ENCODE data around the gene ACTR8.

The ACTR8 gene

GRCh38 chr3:53833700-53834099 is 48.3 kb downstream of the ACTR8 start:
- TF ChIP-seq ZNF274 (IDR thresholded peaks at IDR 0.05; ENCODE audit: low read depth, low read length), result no peak
- H3K4me3 ChIP-seq (ENCODE audit: low read length), result no peak overlapping the region

- no peak overlapping the region for H3K4me3 ChIP-seq (ENCODE audit: low read length)
- TF ChIP-seq ZNF274 (IDR thresholded peaks at IDR 0.05; ENCODE audit: low read depth, low read length), result no peak
These were observed 48.8 kb downstream of the ACTR8 start for GRCh38 chr3:53833053-53833645.

DNA sequence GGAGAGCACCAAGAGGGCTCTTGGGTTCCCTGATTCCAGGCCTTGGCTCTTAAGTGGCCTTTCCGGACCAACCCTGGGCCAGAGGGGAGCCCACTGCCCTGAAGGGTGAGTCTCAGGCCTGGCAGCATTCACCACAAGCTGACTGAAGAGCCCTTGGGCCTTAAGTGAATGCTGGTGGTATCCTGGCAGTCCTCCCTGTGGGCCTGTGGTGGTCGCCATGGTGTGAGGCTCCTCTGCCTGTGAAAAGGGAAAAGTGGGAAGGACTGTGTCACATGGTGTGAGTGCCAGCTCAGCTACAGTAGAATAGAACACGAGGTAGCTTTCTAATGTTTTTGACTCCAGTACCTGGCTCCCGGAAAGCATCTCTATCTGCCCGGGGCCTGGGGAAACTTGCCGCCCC is 51.0 kb downstream of the ACTR8 start:
- no peak overlapping the region for H3K4me3 ChIP-seq (ENCODE audit: low read length)
- no peak for TF ChIP-seq ZNF274 (IDR thresholded peaks at IDR 0.05; ENCODE audit: low read depth, low read length)

DNA sequence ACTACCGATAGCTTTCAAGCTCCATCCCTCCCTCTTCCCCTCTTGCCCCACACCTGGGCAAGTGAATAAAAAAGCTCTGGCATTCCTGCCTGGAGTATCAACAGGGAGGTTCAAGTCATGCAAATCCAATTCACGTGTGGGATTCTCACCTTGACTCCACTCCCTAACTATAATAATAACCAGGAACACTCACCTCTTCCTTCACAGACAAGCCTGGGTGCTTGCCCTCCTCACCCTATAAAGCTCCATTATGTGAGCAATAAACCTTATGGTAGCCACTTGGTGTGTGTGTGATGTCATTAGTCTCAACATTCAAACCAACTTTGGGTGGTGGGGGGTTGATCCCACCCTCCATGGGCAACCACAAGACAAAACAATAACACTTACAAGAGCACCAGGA is 52.3 kb downstream of the ACTR8 start:
- no peak overlapping the region for H3K4me3 ChIP-seq (ENCODE audit: low read length)
- TF ChIP-seq ZNF274 (IDR thresholded peaks at IDR 0.05; ENCODE audit: low read depth, low read length), result no peak

GRCh38 chr3:53828581-53828980 is 53.4 kb downstream of the ACTR8 start:
- no peak overlapping the region for H3K4me3 ChIP-seq (ENCODE audit: low read length)
- no peak for TF ChIP-seq ZNF274 (IDR thresholded peaks at IDR 0.05; ENCODE audit: low read depth, low read length)

DNA sequence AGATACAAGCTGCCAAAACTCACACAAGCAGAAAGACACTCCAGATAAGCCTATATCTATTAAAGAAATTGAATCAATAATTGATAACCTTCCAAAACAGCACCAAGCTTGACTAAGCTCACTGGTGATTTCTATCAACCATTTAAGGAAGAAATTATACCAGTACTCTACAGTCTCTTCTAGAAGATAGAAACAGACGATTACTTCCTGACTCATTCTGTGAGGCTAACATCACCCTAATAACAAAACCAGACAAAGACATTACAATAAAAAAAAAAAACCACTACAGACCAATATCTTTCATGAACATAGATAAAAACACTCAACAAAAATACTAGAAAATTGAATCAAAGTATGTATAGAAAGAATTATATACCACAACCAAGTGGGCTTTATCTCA is 55.9 kb downstream of the ACTR8 start:
- no peak for TF ChIP-seq ZNF274 (IDR thresholded peaks at IDR 0.05; ENCODE audit: low read depth, low read length)
- no peak overlapping the region for H3K4me3 ChIP-seq (ENCODE audit: low read length)

GRCh38 chr3:53824795-53825194 is 57.2 kb downstream of the ACTR8 start:
- no peak overlapping the region for H3K4me3 ChIP-seq (ENCODE audit: low read length)
- TF ChIP-seq ZNF274 (IDR thresholded peaks at IDR 0.05; ENCODE audit: low read depth, low read length), result no peak

DNA sequence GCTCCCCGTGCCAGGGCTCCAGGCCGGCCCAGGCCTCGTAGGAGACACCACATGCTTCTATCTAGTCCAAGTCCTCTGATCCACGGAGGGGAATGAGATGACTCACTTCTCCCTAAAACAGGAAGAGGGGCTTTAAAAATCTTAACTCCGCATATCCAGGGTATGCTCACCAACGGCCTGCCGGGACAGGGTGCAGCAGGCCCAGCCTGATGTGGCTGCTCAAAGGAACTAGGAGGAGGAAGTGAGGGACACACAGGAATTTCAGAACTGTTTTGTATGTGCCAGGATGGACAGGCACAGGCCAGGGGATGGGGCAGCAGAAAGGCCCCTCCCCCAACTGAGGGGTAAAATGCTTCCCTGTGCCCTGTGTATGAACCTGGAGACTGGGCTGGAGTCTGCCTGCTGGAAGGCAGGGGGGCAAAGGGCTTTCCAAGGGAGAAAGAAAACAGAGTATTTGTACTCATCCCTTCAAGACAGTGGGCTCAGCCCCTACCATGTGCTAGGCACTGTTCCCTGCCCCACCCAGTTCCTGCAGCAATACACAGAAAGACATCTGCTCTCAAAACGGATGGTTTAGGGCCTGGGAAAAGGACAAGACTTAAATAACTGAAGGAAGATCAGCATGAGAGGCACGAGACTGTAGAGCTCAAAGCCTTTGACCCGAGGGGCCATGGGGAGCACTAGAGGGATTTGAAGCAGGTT is 57.8 kb downstream of the ACTR8 start:
- TF ChIP-seq ZNF274 (IDR thresholded peaks at IDR 0.05; ENCODE audit: low read depth, low read length), result no peak
- H3K4me3 ChIP-seq (ENCODE audit: low read length), result no peak overlapping the region

DNA sequence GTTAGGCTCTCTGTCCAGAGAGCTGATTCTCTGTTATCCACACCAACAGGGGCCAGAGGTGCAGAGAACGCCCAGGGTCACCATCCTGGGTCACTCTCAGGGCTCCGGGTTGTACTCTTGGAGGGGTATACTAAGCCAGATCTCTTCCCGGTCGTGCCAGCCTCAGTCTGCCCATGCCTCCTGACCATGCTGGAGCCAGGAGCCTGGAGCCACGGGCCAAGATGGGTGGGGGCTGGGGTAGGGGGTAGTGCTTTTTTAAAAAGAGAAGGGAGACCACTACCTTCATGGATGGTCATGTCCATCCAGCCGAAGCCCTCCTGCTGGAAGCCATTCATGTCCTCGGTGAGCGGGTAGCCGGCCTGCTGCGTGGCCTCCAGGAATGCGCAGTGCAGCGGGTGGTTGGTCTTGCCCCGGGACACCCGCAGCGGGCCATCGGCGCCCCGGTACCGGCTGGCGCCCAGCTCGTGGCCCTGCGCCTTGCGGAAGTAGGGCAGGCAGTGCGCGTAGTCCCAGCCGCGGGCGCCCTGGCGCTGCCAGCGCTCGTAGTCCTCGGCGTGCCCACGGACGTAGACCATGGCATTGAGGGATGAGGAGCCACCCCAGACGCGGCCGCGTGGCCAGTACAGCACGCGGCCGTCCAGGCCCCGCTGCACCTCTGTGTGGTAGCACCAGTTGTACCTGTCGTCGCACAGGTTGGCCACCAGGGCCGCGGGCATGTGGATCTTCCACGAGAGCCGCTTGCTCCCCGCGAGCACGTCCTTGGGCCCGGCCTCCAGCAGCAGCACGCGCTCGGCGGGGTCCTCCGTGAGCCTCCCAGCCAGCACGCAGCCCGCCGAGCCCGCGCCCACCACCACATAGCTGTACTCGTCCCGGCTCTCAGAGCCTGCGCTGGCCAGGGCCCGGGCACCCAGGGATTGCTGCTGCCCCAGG is 58.7 kb downstream of the ACTR8 start:
- H3K4me3 ChIP-seq (ENCODE audit: low read length), result no peak overlapping the region
- TF ChIP-seq ZNF274 (IDR thresholded peaks at IDR 0.05; ENCODE audit: low read depth, low read length), result no peak

- no peak overlapping the region for H3K4me3 ChIP-seq (ENCODE audit: low read length)
- TF ChIP-seq ZNF274 (IDR thresholded peaks at IDR 0.05; ENCODE audit: low read depth, low read length), result no peak
These were observed 59.6 kb downstream of the ACTR8 start for GRCh38 chr3:53822331-53822741.

GRCh38 chr3:53821631-53822121 is 60.3 kb downstream of the ACTR8 start:
- no peak overlapping the region for H3K4me3 ChIP-seq (ENCODE audit: low read length)
- no peak for TF ChIP-seq ZNF274 (IDR thresholded peaks at IDR 0.05; ENCODE audit: low read depth, low read length)

- no peak for TF ChIP-seq ZNF274 (IDR thresholded peaks at IDR 0.05; ENCODE audit: low read depth, low read length)
- H3K4me3 ChIP-seq (ENCODE audit: low read length), result no peak overlapping the region
These were observed 61.0 kb downstream of the ACTR8 start for GRCh38 chr3:53820756-53821580.

GRCh38 chr3:53820084-53820483 is 61.9 kb downstream of the ACTR8 start:
- no peak for TF ChIP-seq ZNF274 (IDR thresholded peaks at IDR 0.05; ENCODE audit: low read depth, low read length)

More at GRCh38 chr3:53820084-53820483, 61.9 kb downstream of the ACTR8 start:
- H3K4me3 ChIP-seq (ENCODE audit: low read length), result no peak overlapping the region

Measured in GM08714 (cell line).